HepG2 (cell line): ENCODE results near the gene GRAMD1B. TPM values are rescaled to one million over a fixed set of nuclear protein-coding genes. Genes with fewer than 3 reads are reported as not detected.

Source experiments
- ATAC-seq: fragments of 200-7000 bp; cut with Tn5 transposase; 3 replicates; pipeline ENCODE4 v1.9.1; 2020; ENCODE audit warnings: mild to moderate bottlenecking, moderate library complexity
- BruUV-seq: library from RNA; stranded (reverse); fragments of 400-500 nt; replicated peaks from 2 replicates; lab custom pipeline; 2021; lab: Mats Ljungman, UMichigan
- CTCF ChIA-PET: fragments of 300-600 bp; formaldehyde crosslinking; extraction: SDS; loops from one replicate; lab custom pipeline; 2021; ENCODE audit warnings: low total read pairs, inconsistent platforms, low intra/inter-chr PET ratio; lab: Yijun Ruan, JAX
- POLR2A ChIA-PET: fragments of 350-600 bp; sonication (Branson Sonifier 250); formaldehyde crosslinking; loops from one replicate; lab custom pipeline; 2020; ENCODE audit warnings: antibody characterized with exemption, inconsistent platforms; lab: Yijun Ruan, JAX
- DNase-seq: peaks from one replicate; pipeline ENCODE4 v3.0.0-alpha.2; 2015; ENCODE audit warnings: low spot score
- FAIRE-seq: peaks from 3 replicates; lab custom pipeline; 2011; peaks lifted over from hg19 to GRCh38; lab: Jason Lieb, UNC
- H2AFZ ChIP-seq: one replicate; pipeline ENCODE4 v1.6.1; 2011; ENCODE audit warnings: low read length, inconsistent platforms
- H3K27ac ChIP-seq: fragments of 300-600 bp; 3 replicates; pipeline ENCODE4 v1.8.0; 2011; ENCODE audit warnings: mixed run types, mild to moderate bottlenecking, mixed read lengths, low read length, inconsistent platforms; ENCODE audit not compliant: insufficient read depth; ENCODE audit errors: extremely low read length
- H3K27me3 ChIP-seq, 2 experiments: fragments of 200-600 bp in 1 of 2; 2 replicates in 1 of 2; 3 replicates in 1 of 2; pipeline versions ENCODE4 v1.6.0 to v1.8.0; 2011; ENCODE audit warnings: low read length in 2 of 2, mild to moderate bottlenecking in 2 of 2, moderate library complexity in 2 of 2, inconsistent platforms in 1 of 2; ENCODE audit not compliant: insufficient read depth in 2 of 2, control insufficient read depth in 1 of 2
- H3K36me3 ChIP-seq, 2 experiments: fragments of 200-600 bp in 1 of 2; replicated peaks in 1 of 2; 2 replicates in 1 of 2; 3 replicates in 1 of 2; pipeline versions ENCODE4 v1.5.1 to v1.8.0; 2011; ENCODE audit warnings: low read length in 2 of 2, inconsistent platforms in 1 of 2; ENCODE audit not compliant: insufficient read depth in 2 of 2, control insufficient read depth in 1 of 2
- H3K4me1 ChIP-seq: 2 replicates; pipeline ENCODE4 v1.5.1; 2012; ENCODE audit warnings: low read length, inconsistent platforms; ENCODE audit not compliant: insufficient read depth
- H3K4me2 ChIP-seq: 2 replicates; pipeline ENCODE4 v1.6.0; 2011; ENCODE audit warnings: low read depth, low read length, inconsistent platforms
- H3K4me3 ChIP-seq, 3 experiments: fragments of 200-600 bp in 1 of 3; sonication (generic), shearing (Covaris generic) in 1 of 3; replicated peaks in 1 of 3; 2 replicates each; pipeline ENCODE4 v1.5.1; 2011 to 2016; ENCODE audit warnings: low read length in 3 of 3, inconsistent platforms in 2 of 3, low read depth in 2 of 3, mild to moderate bottlenecking in 2 of 3, control low read depth in 1 of 3, mixed read lengths in 1 of 3; ENCODE audit not compliant: insufficient read depth in 1 of 3
- H3K79me2 ChIP-seq: one replicate; pipeline ENCODE4 v1.6.1; 2011; ENCODE audit warnings: low read length, inconsistent platforms; ENCODE audit not compliant: insufficient read depth
- H3K9ac ChIP-seq: 2 replicates; pipeline ENCODE4 v1.6.0; 2011; ENCODE audit warnings: mild to moderate bottlenecking, low read depth, low read length, inconsistent platforms; ENCODE audit not compliant: insufficient read depth
- H3K9me3 ChIP-seq: 2 replicates; pipeline ENCODE4 v1.5.1; 2012; ENCODE audit warnings: mild to moderate bottlenecking, low read length
- H4K20me1 ChIP-seq: 2 replicates; pipeline ENCODE4 v1.6.0; 2011; ENCODE audit warnings: inconsistent platforms, mild to moderate bottlenecking, low read length, moderate library complexity; ENCODE audit not compliant: insufficient read depth
- ADNP ChIP-seq: sonication (generic); formaldehyde crosslinking; IDR thresholded peaks from 2 replicates; pipeline ENCODE4 v1.4.0; 2020; ENCODE audit warnings: missing genetic modification reagents
- AHDC1 ChIP-seq: sonication (generic); formaldehyde crosslinking; IDR thresholded peaks from 2 replicates; pipeline ENCODE4 v1.5.1; 2020; ENCODE audit warnings: mild to moderate bottlenecking, missing genetic modification reagents, borderline replicate concordance
- CENPT ChIP-seq: sonication (generic); formaldehyde crosslinking; IDR thresholded peaks from 2 replicates; pipeline ENCODE4 v1.8.0; 2022; ENCODE audit warnings: low read depth, mild to moderate bottlenecking, moderate library complexity, missing genetic modification reagents
- GMEB1 ChIP-seq: sonication (generic); formaldehyde crosslinking; IDR thresholded peaks from 2 replicates; pipeline ENCODE4 v1.5.1; 2020; ENCODE audit warnings: missing genetic modification reagents, mild to moderate bottlenecking, borderline replicate concordance
- PHF5A ChIP-seq: IDR thresholded peaks from one replicate; pipeline ENCODE4 v1.6.1; 2018; ENCODE audit warnings: low read depth, missing genetic modification reagents; ENCODE audit not compliant: unreplicated experiment
- XRCC5 ChIP-seq: fragments of 200-400 bp; formaldehyde crosslinking; optimal IDR thresholded peaks from 2 replicates; pipeline ENCODE3; 2017; ENCODE audit warnings: mild to moderate bottlenecking, low read length
- ZBTB7A ChIP-seq: sonication (generic); formaldehyde crosslinking; IDR thresholded peaks from 2 replicates; pipeline ENCODE4 v1.8.0; 2022; ENCODE audit warnings: mild to moderate bottlenecking, missing genetic modification reagents
- ZNF281 ChIP-seq: sonication (generic); formaldehyde crosslinking; IDR thresholded peaks from 2 replicates; pipeline ENCODE4 v1.4.0; 2020; ENCODE audit warnings: missing genetic modification reagents, borderline replicate concordance
- ZNF414 ChIP-seq: sonication (generic); formaldehyde crosslinking; IDR thresholded peaks from 2 replicates; pipeline ENCODE4 v1.5.0; 2020; ENCODE audit warnings: missing genetic modification reagents
- WGBS: methylation state at CpG from one replicate; pipeline ENCODE4 v1.1.6; 2017; ENCODE audit warnings: low lambda C conversion rate; 5-methylcytosine and 5-hydroxymethylcytosine counted together
- in situ Hi-C: cut with HindIII; loops from 2 replicates; pipeline ENCODE4 v1.10.0; 2017; ENCODE audit warnings: low pct_unique_long_range_greater_than_20kb; ENCODE audit not compliant: extremely low pct_ligation_motif_present
- intact Hi-C: fragments of 100-400 bp; cut with micrococcal nuclease; formaldehyde crosslinking; loops from one replicate; pipeline ENCODE4 v1.10.0; 2022; ENCODE audit not compliant: unreplicated experiment
- polyA plus RNA-seq, 8 experiments: library from polyadenylated mRNA; depleted of rRNA in 3 of 8; stranded (reverse) in 7 of 8; unstranded in 1 of 8; fragments of >200 nt; fragmentation: Illumina TruSeq in 4 of 8; extraction: Trizol in 4 of 8; gene quantifications; 2 replicates each; pipeline versions ENCODE4 v1.2.1 to v1.2.3, GENCODE V29; 2011 to 2016; ENCODE audit warnings: low read depth in 4 of 8, missing spikeins in 1 of 8, mixed read lengths in 1 of 8; ENCODE audit not compliant: insufficient read depth in 1 of 8
- total RNA-seq, 5 experiments: library from RNA; depleted of rRNA; stranded (reverse); fragments of >200 nt; fragmentation: Illumina TruSeq; extraction: Trizol; gene quantifications; 2 replicates each; pipeline ENCODE4 v1.2.3, GENCODE V29; 2016; ENCODE audit warnings: low read depth in 1 of 5

Gene GRAMD1B
- total and polyA plus RNA-seq, 2 of the 13 experiments (the other 11 are each of a cell fraction or from before 2014, with no cell fraction given) = 0.12 TPM; not detected in 1

GRCh38 chr11:123559523-123559955 is 129.5 kb downstream of the GRAMD1B start:
- H3K27me3 ChIP-seq = peaks cover 12 to 32% of the 10 kb centered on the region in 2 experiments; a peak in 4 of 5 replicates
- CTCF ChIA-PET = no interaction called here
- no peak overlapping the region for H3K4me3 ChIP-seq
- no peak overlapping the region for H3K9ac ChIP-seq
- no peaks in the 10 kb centered on the region for H3K36me3 ChIP-seq
- in situ Hi-C loops = no loop called here
- H4K20me1 ChIP-seq = no peaks in the 10 kb centered on the region
- H3K9me3 ChIP-seq = no peaks in the 10 kb centered on the region
- H2AFZ ChIP-seq = no peak overlapping the region
- H3K79me2 ChIP-seq = no peaks in the 10 kb centered on the region
- intact Hi-C loops = no loop called here
- POLR2A ChIA-PET = no interaction called here
- FAIRE-seq (no peak), DNase-seq (no peak), ATAC-seq (no peak)
- H3K4me2 ChIP-seq = peak overlapping the region; percentile 18; the same call in 1 of the 2 replicates
- BruUV-seq = no TSS peak
- no peaks in the 10 kb centered on the region for H3K4me1 ChIP-seq
- no peak overlapping the region for H3K27ac ChIP-seq
- whole genome bisulfite sequencing = 20% methylated on average over 11 of the region's 13 CpGs
- TF ChIP-seq ADNP (CRISPR knock-in tag) (no peak), PHF5A (CRISPR knock-in tag) (no peak), XRCC5 (no peak), AHDC1 (CRISPR knock-in tag) (no peak), CENPT (CRISPR knock-in tag) (no peak), ZNF414 (CRISPR knock-in tag) (no peak), ZNF281 (CRISPR knock-in tag) (no peak), ZBTB7A (no peak), GMEB1 (CRISPR knock-in tag) (no peak)
